KBM-7 (cell line): ENCODE measurements around the gene POU2AF1.

ENCODE experiments used
- DNase-seq: peaks from one replicate; pipeline ENCODE4 v3.0.0-alpha.2; 2015
- in situ Hi-C: fragments of 300-500 bp; cut with MboI; formaldehyde crosslinking; loops from 2 replicates; pipeline ENCODE4 v1.14.3; 2020; ENCODE audit warnings: low sequenced_read_pairs, low pct_unique_long_range_greater_than_20kb, mixed read lengths

POU2AF1 gene

GRCh38 chr11:111378861-111379601 is at the start of gene POU2AF1:
Gene POU2AF1, minus strand, starts transcription at chr11:111379275. Its CDS starts 98 bp downstream, at chr11:111379177.
- in situ Hi-C loops: no loop called here
- no peak for DNase-seq

- in situ Hi-C loops: no loop called here
- no peak for DNase-seq
These were observed 49.2 kb upstream of the POU2AF1 start for GRCh38 chr11:111428113-111428876.

GRCh38 chr11:111427471-111427912 is 48.4 kb upstream of the POU2AF1 start:
- no peak for DNase-seq
- in situ Hi-C loops: no loop called here

GRCh38 chr11:111426617-111427016 is 47.5 kb upstream of the POU2AF1 start:
- DNase-seq: no peak
- in situ Hi-C loops: no loop called here

GRCh38 chr11:111423250-111423615 is 44.2 kb upstream of the POU2AF1 start:
- DNase-seq: no peak
- in situ Hi-C loops: loop anchor here (25.0 kb wide), 1 partner anchor 136 kb away; the partner anchor contains the start of gene POU2AF3

GRCh38 chr11:111422494-111423249 is 43.6 kb upstream of the POU2AF1 start:
- DNase-seq: no peak
- in situ Hi-C loops: loop anchor here (25.0 kb wide), 1 partner anchor 135 kb away; the partner anchor contains the start of gene POU2AF3

- in situ Hi-C loops: loop anchor here (25.0 kb wide), 1 partner anchor 134 kb away; the partner anchor contains the start of gene POU2AF3
These were observed 42.2 kb upstream of the POU2AF1 start for GRCh38 chr11:111421251-111421650.

GRCh38 chr11:111419641-111420327 is 40.7 kb upstream of the POU2AF1 start:
- in situ Hi-C loops: loop anchor here (25.0 kb wide), 1 partner anchor 132 kb away; the partner anchor contains the start of gene POU2AF3
- DNase-seq: no peak

More at GRCh38 chr11:111421251-111421650, 42.2 kb upstream of the POU2AF1 start:
- DNase-seq: no peak

GRCh38 chr11:111419181-111419580 is 40.1 kb upstream of the POU2AF1 start:
- in situ Hi-C loops: loop anchor here (25.0 kb wide), 1 partner anchor 132 kb away; the partner anchor contains the start of gene POU2AF3
- no peak for DNase-seq

GRCh38 chr11:111418436-111418787 is 39.3 kb upstream of the POU2AF1 start:
- in situ Hi-C loops: loop anchor here (25.0 kb wide), 1 partner anchor 131 kb away; the partner anchor contains the start of gene POU2AF3
- DNase-seq: no peak

GRCh38 chr11:111417766-111418435 is 38.8 kb upstream of the POU2AF1 start:
- in situ Hi-C loops: loop anchor here (25.0 kb wide), 1 partner anchor 131 kb away; the partner anchor contains the start of gene POU2AF3
- no peak for DNase-seq

GRCh38 chr11:111417011-111417765 is 38.1 kb upstream of the POU2AF1 start:
- in situ Hi-C loops: loop anchor here (25.0 kb wide), 1 partner anchor 130 kb away; the partner anchor contains the start of gene POU2AF3
- DNase-seq: peak; percentile 24

GRCh38 chr11:111416231-111416960 is 37.3 kb upstream of the POU2AF1 start:
- in situ Hi-C loops: loop anchor here (25.0 kb wide), 1 partner anchor 129 kb away; the partner anchor contains the start of gene POU2AF3
- no peak for DNase-seq

- no peak for DNase-seq
- in situ Hi-C loops: loop anchor here (25.0 kb wide), 1 partner anchor 128 kb away; the partner anchor contains the start of gene POU2AF3
These were observed 35.9 kb upstream of the POU2AF1 start for GRCh38 chr11:111414936-111415335.

- DNase-seq: no peak
- in situ Hi-C loops: loop anchor here (25.0 kb wide), 1 partner anchor 127 kb away; the partner anchor contains the start of gene POU2AF3
These were observed 35.3 kb upstream of the POU2AF1 start for GRCh38 chr11:111414267-111414931.

- no peak for DNase-seq
- in situ Hi-C loops: loop anchor here (25.0 kb wide), 1 partner anchor 127 kb away; the partner anchor contains the start of gene POU2AF3
These were observed 34.8 kb upstream of the POU2AF1 start for GRCh38 chr11:111413849-111414248.
